Measurements from ENCODE around the gene LCE1B. TPM values are rescaled to one million over a fixed set of nuclear protein-coding genes. Genes with fewer than 3 reads are reported as not detected.

The LCE1B gene
- total RNA-seq, 6 donors from 2014 or later, result not detected

GRCh38 chr1:152777510-152778137 is 34.1 kb upstream of the LCE1B start:
- H3K27ac ChIP-seq, result no peak overlapping the region
- H3K4me3 ChIP-seq, result no peak overlapping the region
- H3K36me3 ChIP-seq, result no peaks in the 10 kb centered on the region
- ATAC-seq (ENCODE audit: low FRiP score in 2 of 2), result no peak
- no peaks in the 10 kb centered on the region for H3K4me1 ChIP-seq
- H3K9me3 ChIP-seq, result no peaks in the 10 kb centered on the region
- H3K27me3 ChIP-seq, result no peaks in the 10 kb centered on the region
- DNase-seq, result no peak
- TF ChIP-seq POLR2A (IDR thresholded peaks at IDR 0.05), result no peak
- no peak for TF ChIP-seq CTCF (IDR thresholded peaks at IDR 0.05)
- no peak for TF ChIP-seq EP300 (IDR thresholded peaks at IDR 0.05)
- no peak for TF ChIP-seq POLR2AphosphoS5 (IDR thresholded peaks at IDR 0.05)
- 47 to 55% methylated on average over 4 of the region's 4 CpGs for WGBS, 2 donors

DNA sequence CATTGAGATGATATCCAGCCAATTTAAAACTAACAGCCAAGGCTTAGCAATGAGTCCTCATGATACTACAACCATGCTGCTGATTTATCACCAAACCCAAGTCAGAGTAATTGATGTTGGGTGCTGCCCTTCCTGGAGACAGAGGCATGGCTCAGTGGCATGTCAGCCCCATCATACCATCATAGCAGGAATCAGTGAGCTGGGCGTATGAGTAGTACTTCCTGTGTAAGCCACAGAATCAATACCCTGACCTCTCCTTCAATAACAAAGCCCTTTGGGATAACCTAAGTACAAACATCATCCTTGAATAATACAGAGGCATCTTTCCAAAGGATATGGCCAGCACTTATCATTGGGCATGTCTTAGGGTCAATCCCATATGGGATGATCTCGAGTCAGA is 28.7 kb upstream of the LCE1B start:
- H3K27ac ChIP-seq, result no peak overlapping the region
- no peaks in the 10 kb centered on the region for H3K27me3 ChIP-seq
- DNase-seq (no peak), ATAC-seq (ENCODE audit: low FRiP score in 2 of 2) (no peak)
- TF ChIP-seq POLR2A (IDR thresholded peaks at IDR 0.05) (no peak), EP300 (IDR thresholded peaks at IDR 0.05) (no peak), CTCF (IDR thresholded peaks at IDR 0.05) (no peak), POLR2AphosphoS5 (IDR thresholded peaks at IDR 0.05) (no peak)
- no peaks in the 10 kb centered on the region for H3K4me1 ChIP-seq
- H3K4me3 ChIP-seq, result no peak overlapping the region
- WGBS, 2 donors, result 62 to 69% methylated on average over 1 to 2 of the region's 2 CpGs
- H3K36me3 ChIP-seq, result no peaks in the 10 kb centered on the region
- H3K9me3 ChIP-seq, result no peaks in the 10 kb centered on the region

DNA sequence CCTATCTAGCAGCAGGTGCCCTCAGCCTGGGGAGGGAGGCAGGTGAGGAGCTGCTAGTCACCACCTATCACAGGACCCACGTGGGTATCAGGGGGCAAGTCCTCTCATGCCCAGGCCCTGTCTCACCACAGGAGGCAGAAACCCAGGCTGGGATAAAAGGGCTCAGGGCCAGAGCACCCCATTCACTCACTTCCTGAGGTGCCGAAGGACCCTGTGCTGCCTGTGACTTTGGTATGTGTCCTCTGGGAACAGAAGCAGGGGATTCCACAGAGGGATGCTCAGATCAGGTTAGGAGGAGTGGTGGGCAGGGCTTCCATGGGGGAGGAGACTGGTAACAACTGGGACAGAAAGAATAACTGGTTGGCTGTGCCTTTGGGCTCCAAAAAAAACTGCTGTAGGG is 25.7 kb upstream of the LCE1B start, which contains the start of gene LCE1E:
LCE1E (plus strand) TSS at position 181 of the 400 bp plus-strand sequence. CDS start 1,043 bp downstream, outside the sequence.
- Histone ChIP-seq H3K27me3 (no peaks in the 10 kb centered on the region), H3K36me3 (no peaks in the 10 kb centered on the region), H3K27ac (no peak within 1 kb of the TSS), H3K9me3 (no peaks in the 10 kb centered on the region), H3K4me3 (no peak within 1 kb of the TSS), H3K4me1 (no peaks in the 10 kb centered on the region)
- 31% methylated on average over 2 of the region's 2 CpGs; no CpG with 5 or more reads in 1 of the 2 donors for WGBS, 2 donors
- ATAC-seq (ENCODE audit: low FRiP score in 2 of 2) (no peak), DNase-seq (no peak)
- TF ChIP-seq CTCF (IDR thresholded peaks at IDR 0.05) (no peak), POLR2AphosphoS5 (IDR thresholded peaks at IDR 0.05) (no peak), EP300 (IDR thresholded peaks at IDR 0.05) (no peak), POLR2A (IDR thresholded peaks at IDR 0.05) (no peak)

DNA sequence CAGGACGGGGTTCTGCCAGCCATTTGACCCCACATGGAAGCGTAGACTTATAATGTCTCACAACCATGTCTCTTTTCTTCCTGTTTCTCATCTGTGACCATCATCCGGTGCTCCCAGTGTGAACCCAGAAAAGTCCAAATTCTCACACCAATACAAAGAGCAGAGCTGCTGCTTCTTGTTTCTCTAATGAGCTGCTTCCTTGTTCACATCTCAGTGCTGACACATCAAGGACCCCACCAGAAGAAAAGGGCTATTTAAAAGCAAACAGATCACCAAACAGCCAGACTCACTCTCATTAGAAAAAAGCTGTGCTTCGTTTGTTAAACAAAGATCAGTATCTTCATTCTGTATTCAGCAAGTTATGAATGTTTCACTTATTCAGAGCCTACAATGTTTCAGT is 16.1 kb upstream of the LCE1B start:
- Histone ChIP-seq H3K36me3 (no peaks in the 10 kb centered on the region), H3K27ac (no peak overlapping the region), H3K27me3 (no peaks in the 10 kb centered on the region), H3K4me3 (no peak overlapping the region), H3K9me3 (no peaks in the 10 kb centered on the region), H3K4me1 (no peaks in the 10 kb centered on the region)
- no peak for TF ChIP-seq CTCF (IDR thresholded peaks at IDR 0.05)
- TF ChIP-seq POLR2AphosphoS5 (IDR thresholded peaks at IDR 0.05), result no peak
- no peak for TF ChIP-seq EP300 (IDR thresholded peaks at IDR 0.05)
- TF ChIP-seq POLR2A (IDR thresholded peaks at IDR 0.05), result no peak
- 48 to 59% methylated on average over 4 of the region's 4 CpGs for WGBS, 2 donors
- no peak for ATAC-seq (ENCODE audit: low FRiP score in 2 of 2)
- DNase-seq, result no peak

DNA sequence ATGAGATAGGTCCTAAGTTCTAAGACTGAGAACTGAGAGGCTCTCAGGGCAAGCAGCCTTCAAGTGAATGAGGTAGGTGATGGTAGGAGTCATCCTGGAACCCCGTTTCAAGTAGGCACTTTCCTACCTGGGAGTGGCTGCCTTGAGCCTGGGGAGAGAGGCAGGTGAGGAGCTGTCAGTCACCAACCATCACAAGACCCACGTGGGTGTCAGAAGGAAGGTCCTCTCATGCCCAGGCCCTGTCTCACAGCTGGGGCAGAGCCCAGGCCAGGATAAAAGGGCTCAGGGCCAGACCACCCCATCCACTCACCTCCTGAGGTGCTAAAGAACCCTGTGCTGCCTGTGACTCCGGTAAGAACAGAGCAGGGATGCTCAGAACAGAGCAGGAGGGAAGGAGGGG is 15.3 kb upstream of the LCE1B start, which contains the start of gene LCE1D:
LCE1D (plus strand) TSS at position 301 of the 400 bp plus-strand sequence. CDS start 1,074 bp downstream, outside the sequence.
- TF ChIP-seq EP300 (IDR thresholded peaks at IDR 0.05), result no peak
- TF ChIP-seq CTCF (IDR thresholded peaks at IDR 0.05), result no peak
- TF ChIP-seq POLR2AphosphoS5 (IDR thresholded peaks at IDR 0.05), result no peak
- no peak for TF ChIP-seq POLR2A (IDR thresholded peaks at IDR 0.05)
- no peaks in the 10 kb centered on the region for H3K27me3 ChIP-seq
- H3K36me3 ChIP-seq, result no peaks in the 10 kb centered on the region
- H3K4me1 ChIP-seq, result no peaks in the 10 kb centered on the region
- H3K9me3 ChIP-seq, result no peaks in the 10 kb centered on the region
- H3K27ac ChIP-seq, result no peak within 1 kb of the TSS
- WGBS, 2 donors, result 37 to 40% methylated on average over 1 to 3 of the region's 3 CpGs
- ATAC-seq (ENCODE audit: low FRiP score in 2 of 2) (no peak), DNase-seq (no peak)
- no peak within 1 kb of the TSS for H3K4me3 ChIP-seq

Data from upper lobe of left lung (tissue), 6 donors.